Raji (cell line): ENCODE measurements around the gene GUCY2F.

Source experiments
- POLR2A ChIP-seq: IDR thresholded peaks from 2 replicates; pipeline ENCODE4 v1.6.1; 2011; ENCODE audit warnings: low read depth, low read length, control low read depth; ENCODE audit not compliant: insufficient read depth

Gene GUCY2F

DNA sequence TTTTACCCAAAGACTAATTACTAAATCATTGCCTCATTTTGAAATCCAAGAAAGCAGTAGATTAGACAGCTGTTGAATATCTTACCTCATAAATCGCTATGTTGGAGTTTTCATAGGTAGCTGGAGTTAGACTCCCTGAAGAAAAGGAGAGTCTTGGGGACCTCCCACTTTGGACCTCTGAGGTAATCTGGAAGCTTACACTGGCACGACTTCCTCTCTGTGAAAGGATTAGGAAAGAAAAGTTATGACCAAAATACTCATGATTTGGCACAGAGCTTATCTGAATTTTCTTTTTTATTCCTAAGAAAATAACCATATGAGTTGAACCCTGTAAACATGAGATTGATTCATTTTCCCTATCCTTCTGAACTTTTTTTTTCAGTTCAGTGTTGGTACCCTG is 40.6 kb downstream of the GUCY2F start:
- TF ChIP-seq POLR2A: no peak

DNA sequence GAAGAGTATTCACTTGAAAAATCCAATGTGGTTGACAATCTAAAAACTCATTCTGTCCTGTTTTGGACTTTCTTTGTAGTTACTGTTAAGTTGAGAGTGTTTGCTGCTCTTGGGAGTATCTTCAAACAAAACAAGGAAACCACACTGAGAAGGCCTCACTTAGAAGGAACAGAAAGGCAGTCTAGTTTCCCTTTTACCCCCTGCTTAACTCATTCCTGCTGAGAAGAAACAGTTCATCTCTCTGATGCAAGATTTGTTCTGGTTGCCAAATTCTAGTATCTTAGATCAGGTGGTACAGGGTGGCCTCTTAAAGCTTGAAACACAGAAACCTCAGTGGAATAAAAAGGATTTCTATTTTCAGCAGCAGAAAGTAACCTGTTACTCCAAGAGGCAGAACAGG is 41.4 kb downstream of the GUCY2F start:
- no peak for TF ChIP-seq POLR2A

DNA sequence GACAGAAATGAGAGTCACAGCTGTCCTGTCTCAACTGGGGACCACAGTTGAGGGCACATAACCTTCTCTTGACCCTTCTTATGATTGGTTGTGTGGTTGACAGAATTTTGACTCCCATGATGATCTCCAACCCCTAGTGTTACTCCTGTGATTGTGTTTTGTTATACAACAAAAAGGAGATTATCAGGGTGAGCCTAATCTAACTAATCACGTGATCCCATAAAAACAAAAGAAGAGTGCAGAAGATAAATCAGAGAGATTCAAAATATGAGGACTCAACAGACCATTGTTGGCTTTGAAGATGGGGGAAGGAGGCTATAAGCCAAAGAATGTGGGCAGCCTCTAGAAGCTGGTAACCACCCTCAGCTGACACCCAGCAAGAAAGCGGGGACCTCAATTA is 72.7 kb downstream of the GUCY2F start:
- TF ChIP-seq POLR2A: no peak

DNA sequence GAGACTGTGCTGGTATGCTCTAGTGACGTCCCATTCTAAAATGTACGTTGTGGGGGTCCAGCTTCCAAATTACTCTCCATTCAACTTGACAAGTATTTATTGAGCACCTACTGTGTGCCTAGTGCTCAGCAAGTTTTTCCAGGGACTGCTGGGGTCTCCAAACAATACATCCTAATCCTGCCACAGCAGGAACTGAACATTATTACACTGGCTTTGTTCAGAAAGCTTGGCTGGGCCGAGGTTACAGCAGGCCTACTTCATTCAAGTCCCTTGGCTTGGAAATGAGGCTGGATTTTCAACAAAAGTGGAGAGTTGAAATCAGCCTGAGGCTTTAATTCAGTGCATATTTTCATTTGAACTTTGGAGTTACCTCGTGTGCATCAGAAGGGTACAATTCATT is 78.0 kb downstream of the GUCY2F start:
- TF ChIP-seq POLR2A: no peak

DNA sequence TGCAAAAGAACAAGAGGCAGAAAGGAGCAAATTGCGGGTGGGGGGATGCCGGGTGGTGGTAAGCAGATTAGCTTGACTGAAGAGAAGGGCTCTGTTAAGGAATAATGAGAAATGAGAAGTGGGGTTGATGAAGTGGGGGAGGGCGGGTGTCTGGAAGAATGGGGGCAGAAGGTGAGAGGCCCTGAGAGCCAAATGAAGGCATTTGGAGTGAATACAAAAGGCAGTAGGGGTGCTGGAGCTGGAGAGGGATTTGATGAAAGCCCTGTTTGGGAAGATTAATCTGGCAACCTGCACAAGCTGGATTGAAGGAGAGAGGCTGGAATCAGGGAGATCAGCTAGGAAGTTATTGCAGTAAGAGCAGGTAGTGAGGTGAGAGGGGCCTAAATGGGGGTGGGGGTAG is 82.1 kb downstream of the GUCY2F start:
- TF ChIP-seq POLR2A: no peak

DNA sequence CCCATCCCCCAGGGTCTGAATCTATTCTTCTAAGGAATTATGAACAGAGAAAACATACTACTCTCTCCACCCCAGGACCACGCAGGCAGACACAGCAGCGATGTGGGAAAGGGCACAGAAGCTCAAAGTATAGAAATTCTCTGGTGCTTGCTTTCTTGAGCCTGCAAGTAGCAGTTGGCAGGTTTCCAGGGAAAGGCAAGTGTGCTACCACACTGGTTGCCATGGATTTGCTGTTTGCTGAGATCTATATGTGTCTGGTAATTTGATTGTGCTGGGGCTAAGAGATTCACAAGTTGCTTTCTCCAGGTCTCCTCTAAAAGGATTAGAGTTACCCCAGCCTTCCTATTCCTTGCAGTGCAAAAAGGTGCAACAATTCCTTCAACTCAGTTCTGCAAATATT is 83.1 kb downstream of the GUCY2F start:
- no peak for TF ChIP-seq POLR2A

DNA sequence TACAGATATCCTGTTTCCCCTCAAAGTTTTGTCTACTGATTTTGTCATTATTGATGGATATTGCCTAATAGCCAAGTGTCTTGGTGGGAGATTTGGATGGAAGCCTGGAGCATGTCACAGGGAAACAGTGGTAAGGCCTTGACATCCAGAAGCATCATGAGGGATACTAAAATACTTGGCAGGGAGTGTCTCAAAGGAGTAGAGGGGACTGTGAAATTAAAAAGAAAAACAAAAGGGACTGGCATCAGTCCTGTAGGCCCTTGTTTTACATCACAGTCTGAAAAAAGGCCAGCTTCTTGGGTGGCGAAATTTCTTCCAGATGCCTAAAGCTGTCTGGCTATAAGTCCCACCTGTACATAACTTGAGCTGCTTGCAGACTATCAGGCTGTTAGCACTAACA is 83.8 kb downstream of the GUCY2F start:
- no peak for TF ChIP-seq POLR2A

DNA sequence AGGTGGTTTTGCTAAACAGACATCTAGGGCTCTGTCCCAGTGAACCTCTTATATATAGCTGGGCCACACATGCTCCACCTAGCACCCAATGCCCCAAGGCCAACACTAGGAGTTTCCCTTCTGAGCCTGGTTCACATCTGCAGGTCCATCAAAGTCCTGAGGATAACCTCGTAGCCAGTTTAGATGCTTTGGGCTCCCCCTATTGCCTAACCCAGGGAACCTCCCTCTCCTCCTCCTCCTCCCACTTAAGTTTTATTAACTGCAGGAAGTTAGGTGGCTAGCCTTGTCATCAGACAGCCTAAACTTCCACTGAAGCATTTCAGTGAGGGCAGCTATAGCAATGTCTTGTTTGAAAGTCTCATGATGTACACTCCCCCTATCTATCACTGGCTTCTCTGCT is 88.0 kb downstream of the GUCY2F start:
- TF ChIP-seq POLR2A: no peak

DNA sequence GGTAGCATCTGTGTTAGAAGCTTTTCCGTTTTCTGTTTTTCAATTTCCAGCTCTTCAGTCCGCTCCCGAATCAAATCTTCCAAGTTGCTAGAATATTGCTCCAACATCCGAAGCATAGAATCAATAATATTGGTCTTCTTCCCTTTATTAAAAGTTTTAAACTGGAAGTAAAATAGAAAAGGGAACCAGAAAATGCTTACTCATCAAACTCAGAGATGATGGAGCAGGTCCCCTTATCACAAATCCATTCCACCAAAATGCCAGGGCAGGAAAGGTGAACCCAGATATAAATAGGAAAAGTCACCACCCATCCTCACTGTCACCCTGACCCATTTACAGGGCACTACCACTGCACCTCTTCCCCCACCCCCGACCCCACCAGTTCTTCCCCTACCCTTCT is 89.0 kb downstream of the GUCY2F start:
- TF ChIP-seq POLR2A: no peak

DNA sequence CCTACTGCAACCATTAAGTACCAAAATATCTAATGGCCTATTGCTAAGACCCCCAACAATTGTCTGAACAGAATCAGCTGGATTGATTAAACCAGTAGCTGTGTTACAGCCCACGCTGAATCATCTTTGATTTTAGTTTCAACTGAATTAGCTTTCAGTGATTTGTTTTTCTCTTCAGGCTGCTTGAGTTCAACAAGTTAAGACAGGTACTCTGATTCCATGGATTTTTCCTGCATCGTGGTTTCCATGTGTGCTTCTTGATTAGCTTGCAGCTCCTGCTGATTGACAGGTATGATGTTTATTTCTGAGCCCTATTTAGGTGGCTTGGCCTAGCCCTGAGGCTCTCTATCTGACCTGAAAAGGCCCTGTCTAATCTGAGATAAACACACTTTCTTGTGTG is 91.3 kb downstream of the GUCY2F start:
- no peak for TF ChIP-seq POLR2A

DNA sequence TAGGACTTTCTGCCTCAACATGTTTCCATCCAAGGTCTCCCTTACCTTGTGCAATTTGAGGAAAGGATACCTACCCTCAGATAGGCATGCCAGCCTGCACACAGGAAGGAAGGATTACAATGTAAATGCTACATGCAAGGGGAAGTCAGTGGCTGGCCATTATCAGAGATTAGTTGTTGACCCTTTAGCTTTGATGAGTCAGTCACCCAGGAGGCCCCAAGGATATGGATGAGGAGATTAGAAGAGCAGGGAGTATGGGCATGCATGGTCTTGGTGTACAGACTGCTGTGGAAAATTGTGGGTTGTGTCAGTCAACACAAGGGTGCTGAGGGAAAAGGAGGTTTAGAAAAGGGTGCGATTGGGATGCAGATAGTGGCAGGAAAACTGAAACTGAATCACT is 92.0 kb downstream of the GUCY2F start:
- no peak for TF ChIP-seq POLR2A

DNA sequence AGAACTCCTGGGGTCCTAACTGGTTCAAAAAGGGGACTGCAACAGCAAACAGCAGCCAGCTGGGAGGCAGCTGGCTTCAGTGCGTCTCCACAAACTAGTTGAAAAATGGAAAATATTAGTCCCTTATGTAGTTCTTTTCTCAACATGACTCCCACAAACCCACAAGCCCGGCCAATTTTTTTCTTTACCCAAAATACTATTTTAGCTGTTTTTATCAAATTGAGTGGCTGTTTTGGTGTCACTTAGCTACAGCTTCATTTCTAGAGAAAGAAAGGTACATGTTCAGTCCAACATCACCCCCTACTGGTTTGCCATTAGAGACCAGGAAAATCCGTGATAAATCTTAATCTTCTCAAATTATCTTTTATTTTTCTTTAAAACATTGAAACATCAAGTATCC is 97.2 kb downstream of the GUCY2F start:
- TF ChIP-seq POLR2A: no peak

DNA sequence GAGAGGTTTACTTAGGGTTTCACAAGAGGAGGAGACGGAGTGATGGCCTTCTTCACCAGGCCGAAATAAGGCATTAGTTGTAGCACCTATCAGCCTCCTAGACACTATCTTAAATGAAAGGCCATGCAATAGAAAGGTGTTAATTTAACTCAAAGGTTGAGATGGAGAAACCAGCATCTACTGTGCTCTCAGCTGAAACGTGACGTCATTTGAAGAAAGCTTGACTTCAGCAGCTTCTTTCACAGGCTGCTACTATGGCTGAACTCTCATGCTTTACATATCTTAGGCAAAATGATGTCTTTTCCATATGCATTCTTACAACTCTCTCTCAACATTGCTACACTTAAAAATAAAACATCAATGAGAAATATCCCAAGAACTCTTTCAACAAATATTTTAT is 99.6 kb downstream of the GUCY2F start:
- no peak for TF ChIP-seq POLR2A

DNA sequence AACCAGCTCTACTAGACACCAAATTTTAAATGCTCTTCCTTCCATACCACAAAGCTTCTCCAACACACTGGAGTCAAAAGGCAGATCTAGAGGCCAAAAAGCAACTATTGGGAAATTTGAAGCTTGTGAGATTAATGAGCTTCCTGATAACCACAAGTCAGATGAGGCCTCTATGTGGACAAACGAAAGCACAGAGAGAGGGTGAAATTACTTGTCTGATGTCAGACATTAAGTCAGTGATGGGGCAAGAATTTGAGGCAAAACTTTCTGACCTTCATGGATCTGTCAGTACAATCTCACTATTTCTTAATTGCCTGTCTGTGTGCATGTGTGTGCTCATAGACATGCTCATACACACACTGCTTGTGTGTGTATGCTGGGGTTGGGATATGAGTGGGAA is 103.6 kb downstream of the GUCY2F start:
- no peak for TF ChIP-seq POLR2A

DNA sequence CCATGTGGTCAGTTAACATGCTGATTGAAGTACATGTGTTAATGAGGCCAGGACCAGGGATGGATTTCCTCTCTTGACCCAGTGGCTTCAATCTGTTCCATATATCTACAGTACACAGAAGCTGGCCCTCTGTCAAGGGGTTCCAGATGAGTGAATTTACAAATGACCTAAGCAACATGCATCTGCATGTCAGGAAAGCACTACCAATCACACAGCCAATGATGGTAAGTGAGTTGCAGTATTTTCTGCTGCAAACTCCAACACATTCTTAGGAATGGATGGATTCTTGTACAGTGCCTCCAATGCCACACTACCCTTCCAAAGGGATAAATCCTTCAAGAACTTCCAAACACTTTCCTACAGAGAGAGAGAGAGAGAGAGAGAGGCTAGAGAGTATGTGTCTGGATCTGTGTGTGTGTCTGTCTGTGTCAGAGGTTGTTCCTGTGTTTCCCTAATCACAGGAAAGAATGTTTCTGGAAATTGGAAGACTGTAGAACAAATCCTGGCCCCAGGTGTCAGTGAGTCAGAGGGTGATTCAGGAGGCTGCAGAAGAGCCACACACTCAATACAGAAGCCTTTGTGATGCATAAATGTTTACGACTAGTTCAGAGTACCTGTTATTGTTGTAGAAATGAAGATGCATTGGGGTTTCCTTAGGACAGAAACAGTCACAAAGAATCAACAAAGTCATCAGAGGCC is 107.5 kb downstream of the GUCY2F start:
- TF ChIP-seq POLR2A: no peak

DNA sequence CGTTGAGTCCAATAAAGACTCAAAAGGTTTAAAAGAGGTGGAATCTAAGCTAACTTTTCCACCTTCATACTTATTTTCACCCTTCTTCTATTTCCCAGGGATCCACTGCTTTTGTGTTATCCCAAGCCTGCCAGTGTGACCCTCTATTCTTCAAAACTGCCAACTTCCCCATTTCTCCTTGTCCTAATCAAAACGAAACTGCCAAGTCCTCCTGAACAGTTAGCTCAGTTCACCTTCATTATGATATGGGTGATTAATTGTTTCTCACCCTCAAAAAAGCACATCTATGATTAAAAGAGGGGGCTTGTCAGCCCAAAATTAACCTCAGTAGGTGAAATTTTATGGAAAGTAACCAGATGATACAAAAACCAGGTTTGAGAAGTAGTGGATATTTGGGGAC is 108.4 kb downstream of the GUCY2F start:
- no peak for TF ChIP-seq POLR2A

DNA sequence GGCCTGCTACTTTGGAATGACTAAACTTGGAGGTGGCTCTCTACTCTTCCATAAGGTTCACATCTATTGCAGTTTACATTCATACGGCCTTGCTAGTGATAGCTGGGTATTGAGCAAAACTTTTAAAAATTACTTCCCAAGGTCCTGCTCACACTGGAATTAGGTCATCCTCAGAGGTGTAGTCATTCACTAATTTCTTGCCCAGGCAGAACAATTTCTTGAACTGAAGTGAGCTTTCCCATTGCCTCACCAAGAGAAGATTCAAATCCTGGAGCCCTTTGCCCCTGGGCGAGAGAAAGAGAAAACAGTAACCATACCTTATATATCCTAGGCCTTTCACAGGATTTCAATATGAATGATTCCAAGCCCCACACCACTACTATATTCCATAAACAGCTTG is 109.2 kb downstream of the GUCY2F start:
- no peak for TF ChIP-seq POLR2A
